ENCODE data around the gene ANKRD62. TPM values are rescaled to one million over a fixed set of nuclear protein-coding genes. Genes with fewer than 3 reads are reported as not detected.
"Not testable (repeated sequence)": the region's sequence is repeated elsewhere in the genome, so short reads cannot be mapped to it uniquely, and the experiment has no call there.

The ANKRD62 gene
- total RNA-seq, 6 experiments from 2014 or later: not detected

DNA sequence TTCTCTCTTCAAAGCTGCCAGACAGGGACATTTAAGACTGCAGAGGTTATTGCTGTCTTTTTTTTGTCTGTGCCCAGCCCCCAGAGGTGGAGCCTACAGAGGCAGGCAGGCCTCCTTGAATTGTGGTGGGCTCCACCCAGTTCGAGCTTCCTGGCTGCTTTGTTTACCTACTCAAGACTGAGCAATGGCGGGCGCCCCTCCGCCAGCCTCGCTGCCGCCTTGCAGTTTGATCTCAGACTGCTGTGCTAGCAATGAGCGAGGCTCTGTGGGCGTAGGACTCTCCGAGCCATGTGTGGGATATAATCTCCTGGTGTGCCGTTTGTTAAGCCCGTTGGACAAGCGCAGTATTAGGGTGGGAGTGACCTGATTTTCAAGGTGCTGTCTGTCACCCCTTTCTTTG lies 47.2 kb downstream of the ANKRD62 start:
- DNase-seq; H3K27ac ChIP-seq; H3K27me3 ChIP-seq; H3K9me3 ChIP-seq; H3K4me1 ChIP-seq; intact Hi-C loops (cut with DNase I); H3K36me3 ChIP-seq; H3K4me3 ChIP-seq; ATAC-seq: not testable (repeated sequence)
- WGBS (ENCODE audit: insufficient coverage, low coverage, low lambda C conversion rate, missing lambda C conversion rate): no CpG with 5 or more reads among the region's 12 CpGs

GRCh38 chr18:12141778-12142177 lies 48.1 kb downstream of the ANKRD62 start:
- peak in 3 of 4 donors; percentile 38 to 51 (median 48) for ATAC-seq
- not testable (repeated sequence) for H3K27me3 ChIP-seq

DNA sequence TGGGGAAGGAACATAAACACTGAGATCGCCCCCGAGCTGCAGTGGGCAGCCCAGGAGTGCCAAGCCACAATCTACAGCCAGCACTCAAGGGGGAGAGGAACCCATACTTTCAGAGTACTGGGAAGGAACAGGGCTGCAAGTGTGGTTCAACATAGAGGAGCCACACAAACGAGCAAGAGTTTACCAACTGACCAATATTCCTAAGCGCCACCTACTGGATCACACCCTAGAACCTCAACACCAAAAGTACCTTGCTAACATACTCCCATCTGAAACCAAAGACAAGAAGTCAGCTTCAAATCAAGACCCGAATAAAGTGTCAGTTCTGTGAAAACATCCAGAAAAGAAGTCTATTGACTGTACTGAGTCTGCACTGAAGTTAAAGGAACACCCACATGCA lies 55.8 kb downstream of the ANKRD62 start:
- H3K4me1 ChIP-seq; H3K4me3 ChIP-seq; DNase-seq; H3K9me3 ChIP-seq; H3K36me3 ChIP-seq; H3K27me3 ChIP-seq; intact Hi-C loops (cut with DNase I); H3K27ac ChIP-seq: not testable (repeated sequence)
- no CpG with 5 or more reads among the region's 5 CpGs for WGBS (ENCODE audit: insufficient coverage, low coverage, low lambda C conversion rate, missing lambda C conversion rate)
- ATAC-seq: peak; percentile 40 to 59 (median 44)

More at GRCh38 chr18:12141778-12142177, 48.1 kb downstream of the ANKRD62 start:
- H3K4me1 ChIP-seq; H3K36me3 ChIP-seq; DNase-seq; intact Hi-C loops (cut with DNase I); H3K4me3 ChIP-seq; H3K9me3 ChIP-seq; H3K27ac ChIP-seq: not testable (repeated sequence)
- no CpG with 5 or more reads among the region's 5 CpGs for WGBS (ENCODE audit: insufficient coverage, low coverage, low lambda C conversion rate, missing lambda C conversion rate)

DNA sequence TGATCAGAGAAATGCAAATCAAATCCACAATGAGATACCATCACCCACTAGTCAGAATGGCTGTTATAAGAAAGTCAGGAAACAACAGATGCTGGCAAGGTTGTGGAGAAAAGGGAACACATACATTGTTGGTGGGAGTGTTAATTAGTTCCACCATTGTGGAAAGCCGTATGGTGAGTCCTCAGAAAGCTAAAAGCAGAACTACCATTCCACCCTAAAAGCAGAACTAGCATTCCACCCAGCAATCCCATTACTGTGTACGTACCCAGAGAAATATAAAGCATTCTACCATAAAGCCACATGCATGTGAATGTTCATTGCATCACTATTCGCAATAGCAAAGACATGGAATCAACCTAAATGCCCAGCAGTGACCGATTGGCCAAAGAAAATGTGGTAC lies 60.7 kb downstream of the ANKRD62 start:
- TF ChIP-seq POLR2A (IDR thresholded peaks at IDR 0.05): no peak
- no peak for TF ChIP-seq CTCF (IDR thresholded peaks at IDR 0.05)
- WGBS (ENCODE audit: insufficient coverage, low coverage, low lambda C conversion rate, missing lambda C conversion rate): 66% methylated on average over 3 of the region's 4 CpGs
- ATAC-seq (no peak), DNase-seq (no peak)
- H3K9me3 ChIP-seq: no peaks in the 10 kb centered on the region
- no peaks in the 10 kb centered on the region for H3K4me1 ChIP-seq
- intact Hi-C loops (cut with DNase I): no loop called here
- no peak overlapping the region for H3K27ac ChIP-seq
- H3K4me3 ChIP-seq: no peak overlapping the region
- no peaks in the 10 kb centered on the region for H3K36me3 ChIP-seq
- no peaks in the 10 kb centered on the region for H3K27me3 ChIP-seq

GRCh38 chr18:12155996-12156395 lies 62.4 kb downstream of the ANKRD62 start:
- no peak for ATAC-seq
- H3K27ac ChIP-seq: no peak overlapping the region
- no peak for TF ChIP-seq POLR2A (IDR thresholded peaks at IDR 0.05)
- TF ChIP-seq CTCF (IDR thresholded peaks at IDR 0.05): no peak
- H3K9me3 ChIP-seq: no peaks in the 10 kb centered on the region
- H3K27me3 ChIP-seq: no peaks in the 10 kb centered on the region
- no peaks in the 10 kb centered on the region for H3K36me3 ChIP-seq
- no peak for DNase-seq
- intact Hi-C loops (cut with DNase I): no loop called here
- H3K4me1 ChIP-seq: no peaks in the 10 kb centered on the region
- 83% methylated on average over 3 of the region's 3 CpGs for WGBS (ENCODE audit: insufficient coverage, low coverage, low lambda C conversion rate, missing lambda C conversion rate)
- no peak overlapping the region for H3K4me3 ChIP-seq

GRCh38 chr18:12159446-12159845 lies 65.8 kb downstream of the ANKRD62 start:
- H3K4me3 ChIP-seq: no peak overlapping the region
- H3K27ac ChIP-seq: no peak overlapping the region
- no peaks in the 10 kb centered on the region for H3K27me3 ChIP-seq
- no peak for TF ChIP-seq CTCF (IDR thresholded peaks at IDR 0.05)
- H3K4me1 ChIP-seq: no peaks in the 10 kb centered on the region
- ATAC-seq (no peak), DNase-seq (no peak)
- intact Hi-C loops (cut with DNase I): no loop called here
- 25% methylated on average over 1 of the region's 1 CpG for whole genome bisulfite sequencing (ENCODE audit: insufficient coverage, low coverage, low lambda C conversion rate, missing lambda C conversion rate)
- no peaks in the 10 kb centered on the region for H3K9me3 ChIP-seq
- no peaks in the 10 kb centered on the region for H3K36me3 ChIP-seq

All from right lobe of liver (tissue), 6 donors.